Measurements from ENCODE around the gene TOP1.

Gene TOP1

DNA sequence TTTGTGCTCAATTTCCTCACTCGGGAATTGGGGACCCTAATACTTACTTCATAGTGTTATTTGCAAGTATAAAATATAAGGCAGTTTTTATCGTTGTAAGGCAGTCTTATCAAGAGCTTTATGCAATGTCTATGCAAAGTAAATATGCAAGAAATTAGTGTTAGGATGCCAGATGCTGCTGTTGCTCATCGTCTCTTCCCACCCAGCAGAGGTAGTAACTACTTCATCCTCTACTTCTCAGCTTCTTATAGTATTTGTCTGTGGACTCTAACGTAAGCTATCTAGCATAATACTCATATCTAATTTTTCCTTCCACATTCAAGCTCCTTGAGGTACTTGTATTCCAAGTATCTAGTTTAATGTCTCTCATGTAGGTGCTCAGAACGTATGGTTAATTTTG, 120.3 kb downstream of the TOP1 start:
- no peak for DNase-seq

DNA sequence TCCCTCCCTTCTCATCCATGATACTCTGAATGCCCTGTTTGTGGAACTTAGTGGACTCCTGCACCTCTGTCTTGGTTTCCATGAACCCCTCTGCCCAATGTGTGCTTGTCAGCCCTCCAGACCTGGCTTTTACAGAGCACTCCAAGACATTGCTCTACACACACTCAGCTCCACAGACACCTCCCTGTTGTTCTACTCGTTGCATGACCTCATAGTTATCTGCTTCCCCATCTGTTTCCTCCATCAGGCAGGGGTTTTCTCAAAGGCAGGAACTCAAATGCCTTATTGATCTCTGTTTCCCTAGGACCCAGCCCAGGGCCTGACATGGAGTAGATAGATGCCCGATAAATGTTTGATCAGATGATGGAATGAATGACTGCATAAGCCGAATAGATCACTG, 122.0 kb downstream of the TOP1 start:
- DNase-seq = no peak

DNA sequence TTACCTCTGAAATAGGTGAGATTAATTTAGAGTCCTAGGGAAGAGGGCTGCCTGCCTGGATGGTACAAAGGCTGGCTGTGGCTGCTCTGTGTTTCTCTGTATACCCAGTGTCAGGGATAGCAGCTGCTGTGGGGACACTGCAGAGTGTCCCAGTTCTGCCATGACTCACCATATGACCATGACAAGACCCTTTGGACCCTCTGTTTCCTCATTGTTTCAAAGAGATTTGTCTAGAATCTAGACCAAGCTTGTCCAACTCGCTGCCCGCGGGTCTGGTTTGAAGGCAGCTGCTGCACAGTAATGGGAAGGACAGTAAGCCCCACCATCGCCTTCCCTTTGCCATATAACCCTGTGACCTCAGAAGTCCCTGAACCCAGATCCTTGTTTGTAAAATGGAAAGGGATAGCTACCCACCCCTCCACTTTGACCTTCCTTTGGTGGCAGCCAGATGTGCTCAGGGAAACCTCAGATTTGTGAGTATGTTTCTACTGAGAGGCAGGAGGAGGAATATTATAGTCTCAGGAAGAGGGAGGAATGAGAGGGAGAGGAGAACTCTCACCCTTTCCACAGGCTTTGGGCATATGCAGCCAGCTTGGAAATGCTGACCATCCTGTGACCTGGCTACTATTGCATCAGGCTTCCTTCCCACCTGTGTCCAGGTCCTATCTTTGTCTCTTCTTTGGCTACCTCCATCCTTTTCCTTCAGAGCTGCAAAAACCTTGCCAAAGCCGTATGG, 122.7 kb downstream of the TOP1 start:
- no peak for DNase-seq

DNA sequence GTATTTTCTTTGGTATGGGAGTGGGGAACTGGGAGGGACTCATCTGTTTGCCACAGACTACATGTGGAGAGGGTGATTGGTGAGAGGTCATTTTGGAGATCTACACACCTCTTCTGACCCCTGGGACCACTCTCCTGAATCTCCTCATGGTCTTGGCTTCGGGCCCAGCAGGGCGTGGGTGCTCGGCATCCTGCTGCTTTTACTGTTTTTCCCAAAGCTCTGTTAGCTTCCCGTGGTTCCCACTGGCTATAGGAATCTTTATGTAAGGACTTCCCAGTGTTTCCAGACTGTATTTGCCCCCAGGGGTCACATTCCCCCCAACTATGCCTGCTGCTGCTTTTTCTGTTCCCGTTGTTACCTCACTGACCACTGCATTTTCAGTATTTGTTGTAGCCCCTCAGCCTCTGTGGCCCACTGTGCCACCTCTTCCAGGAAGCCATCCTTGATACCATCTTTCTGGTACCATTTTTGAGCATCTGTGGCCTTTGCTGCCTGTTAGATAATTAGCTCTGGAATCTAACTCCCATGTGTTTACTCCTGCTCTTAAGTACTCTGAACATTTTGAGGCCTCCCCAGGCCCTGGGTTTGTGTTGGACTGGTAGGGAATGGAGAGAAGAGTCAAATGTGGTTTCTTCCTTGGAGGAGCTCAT, 123.6 kb downstream of the TOP1 start:
- no peak for DNase-seq

DNA sequence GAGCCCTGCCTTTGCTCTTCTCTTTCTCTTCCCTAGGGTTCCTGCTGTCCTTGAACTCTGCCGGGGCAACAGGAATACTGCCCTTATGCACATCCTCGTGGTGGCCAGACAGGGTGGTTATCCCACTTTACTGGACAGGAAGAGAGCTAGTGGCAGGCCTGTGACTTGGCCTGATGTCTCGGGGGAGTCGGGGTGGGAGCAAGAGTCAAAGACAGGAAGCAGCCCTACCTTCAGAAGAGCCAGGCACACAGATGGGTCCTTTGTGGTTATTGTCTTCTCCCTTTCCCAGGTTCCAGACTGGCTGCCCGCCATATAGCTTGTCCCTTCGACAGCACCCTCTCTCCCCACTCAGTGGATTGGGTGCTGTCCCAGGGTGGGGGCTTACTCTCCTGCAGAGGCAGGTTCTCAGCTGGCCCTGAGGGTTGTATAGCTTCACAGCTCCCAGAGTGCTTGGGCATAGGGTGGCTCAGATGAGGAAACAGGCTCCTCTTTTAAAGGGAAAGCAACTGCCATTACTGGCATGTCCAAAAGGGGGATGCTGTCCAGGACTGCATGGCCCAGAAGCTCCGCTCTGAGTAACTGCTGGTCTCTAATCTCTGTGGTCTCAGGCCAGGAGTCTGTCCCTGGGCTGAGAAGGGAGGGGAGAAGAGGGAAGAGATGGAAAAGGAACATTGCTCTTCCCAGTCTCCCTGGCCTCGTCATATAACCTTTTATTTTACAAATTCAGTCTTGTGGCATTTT, 126.0 kb downstream of the TOP1 start:
- no peak for DNase-seq

DNA sequence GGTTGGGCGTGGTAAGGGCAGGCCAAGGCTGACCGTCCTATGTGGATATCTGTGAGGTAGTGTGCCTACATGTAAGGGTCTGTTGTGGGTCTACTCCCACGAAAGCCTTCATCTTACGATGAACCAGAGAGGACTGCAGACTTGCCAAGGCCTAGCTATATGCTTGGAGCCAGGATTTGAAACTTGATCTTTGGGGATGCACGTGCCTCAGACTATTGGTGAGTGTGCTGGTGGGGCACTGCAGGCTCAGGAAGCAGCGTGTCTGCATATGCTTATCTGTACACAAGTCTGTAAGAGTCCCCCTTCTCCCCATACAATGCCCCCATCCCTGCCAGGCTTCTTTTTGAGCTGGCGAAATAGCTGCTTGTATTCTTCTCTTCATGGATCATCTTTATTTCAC, 126.6 kb downstream of the TOP1 start:
- DNase-seq = no peak

DNA sequence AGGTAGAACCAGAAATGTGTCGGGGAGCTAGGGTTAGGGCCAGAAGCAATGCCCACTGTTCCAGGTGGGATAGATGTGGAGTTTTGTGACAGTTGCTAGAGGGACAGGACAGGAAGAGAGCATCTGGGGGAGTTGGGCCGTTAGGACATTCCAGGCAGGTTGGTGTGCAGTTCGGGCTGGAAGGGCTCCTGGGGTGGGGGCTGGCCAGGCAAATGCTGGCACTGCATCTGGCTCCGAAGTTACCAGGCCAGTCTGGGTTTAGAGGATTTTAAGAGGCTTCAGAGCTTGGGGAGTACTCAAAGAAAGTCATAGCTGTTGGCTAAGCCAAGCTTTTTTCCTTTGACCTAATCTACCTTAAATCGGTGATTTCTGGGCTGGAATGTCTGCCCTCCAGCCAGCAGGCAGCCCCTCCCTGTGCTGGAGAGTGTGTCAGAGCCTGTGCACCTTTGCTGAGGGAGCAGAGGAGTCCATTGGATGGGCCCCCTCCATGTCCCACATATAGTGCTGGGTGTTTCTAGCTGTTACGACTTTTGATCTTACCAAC, 129.5 kb downstream of the TOP1 start:
- no peak for DNase-seq

DNA sequence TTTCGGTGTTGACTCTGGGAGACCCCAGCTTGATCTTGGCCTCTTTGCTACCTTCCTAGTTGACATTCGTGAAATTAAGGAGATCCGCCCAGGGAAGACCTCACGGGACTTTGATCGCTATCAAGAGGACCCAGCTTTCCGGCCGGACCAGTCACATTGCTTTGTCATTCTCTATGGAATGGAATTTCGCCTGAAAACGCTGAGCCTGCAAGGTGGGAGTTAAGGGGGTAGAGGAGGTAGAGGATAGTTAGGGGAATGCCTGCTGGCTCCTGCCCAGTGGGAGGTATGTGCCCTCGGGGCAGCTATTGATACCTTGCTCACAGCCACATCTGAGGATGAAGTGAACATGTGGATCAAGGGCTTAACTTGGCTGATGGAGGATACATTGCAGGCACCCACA, 130.9 kb downstream of the TOP1 start:
- DNase-seq = no peak

DNA sequence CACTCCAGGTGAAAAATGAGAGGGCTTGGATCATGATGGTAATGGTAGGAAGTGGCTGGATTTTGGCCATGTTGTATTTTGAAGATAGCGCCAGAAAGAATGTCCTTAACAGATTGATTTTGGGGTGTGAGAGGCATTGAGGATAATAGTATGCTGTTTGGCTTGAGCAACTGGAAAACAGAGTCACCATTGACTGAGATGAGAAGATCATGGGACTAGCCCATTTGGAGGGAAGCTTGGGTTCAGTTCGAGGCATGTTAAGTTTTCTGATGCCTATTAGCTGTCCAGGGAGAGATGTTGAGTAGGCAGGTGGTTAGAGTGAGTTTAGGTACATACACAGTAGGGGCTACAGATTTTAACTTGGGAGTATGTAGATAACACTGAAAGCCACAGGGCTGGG, 132.1 kb downstream of the TOP1 start:
- no peak for DNase-seq

DNA sequence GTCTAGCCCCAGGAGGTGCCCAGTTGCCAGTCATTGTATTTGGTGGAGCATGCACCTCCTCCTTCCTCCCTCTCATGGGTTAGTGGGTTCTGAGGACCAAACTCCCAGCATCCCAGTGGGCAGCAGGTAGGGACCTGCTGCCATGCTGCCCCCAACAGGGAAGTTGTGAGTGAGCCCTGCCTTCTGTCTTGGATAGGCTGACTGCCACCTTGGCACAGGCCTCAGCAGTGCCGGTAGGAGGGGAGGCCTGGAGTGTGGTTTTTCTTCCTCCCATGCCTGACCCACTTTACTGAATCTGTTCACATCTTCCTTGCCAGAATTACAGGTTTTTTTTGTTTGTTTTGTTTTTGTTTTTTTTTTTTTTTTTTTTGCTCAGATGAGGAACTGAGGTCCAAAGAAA, 133.3 kb downstream of the TOP1 start:
- no peak for DNase-seq

DNA sequence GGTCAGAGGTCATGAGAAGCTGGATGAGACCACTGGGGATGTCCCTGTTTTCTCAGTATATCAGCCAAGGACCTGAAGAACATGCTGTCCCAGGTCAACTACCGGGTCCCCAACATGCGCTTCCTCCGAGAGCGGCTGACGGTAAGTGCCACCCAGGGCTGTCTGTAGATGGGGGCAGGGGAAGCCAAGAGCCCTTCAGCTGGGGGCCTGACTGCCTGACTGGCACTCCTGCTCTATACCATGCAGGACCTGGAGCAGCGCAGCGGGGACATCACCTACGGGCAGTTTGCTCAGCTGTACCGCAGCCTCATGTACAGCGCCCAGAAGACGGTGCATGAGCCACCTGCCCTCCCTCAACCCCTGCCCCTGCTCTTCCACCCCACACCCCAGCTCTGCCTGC, 133.8 kb downstream of the TOP1 start:
- DNase-seq = no peak

DNA sequence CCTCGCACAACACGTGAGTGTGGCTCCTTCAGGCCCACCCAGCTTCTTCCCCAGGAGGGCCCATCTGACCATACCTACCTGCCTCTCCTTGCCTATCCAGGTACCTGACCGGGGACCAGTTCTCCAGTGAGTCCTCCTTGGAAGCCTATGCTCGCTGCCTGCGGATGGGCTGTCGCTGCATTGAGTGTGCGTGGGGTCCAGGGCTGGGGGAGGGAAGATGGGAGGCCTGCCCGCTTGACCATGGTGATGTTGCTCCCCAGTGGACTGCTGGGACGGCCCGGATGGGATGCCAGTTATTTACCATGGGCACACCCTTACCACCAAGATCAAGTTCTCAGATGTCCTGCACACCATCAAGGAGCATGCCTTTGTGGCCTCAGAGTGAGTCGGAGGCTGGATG, 135.2 kb downstream of the TOP1 start:
- DNase-seq = no peak

DNA sequence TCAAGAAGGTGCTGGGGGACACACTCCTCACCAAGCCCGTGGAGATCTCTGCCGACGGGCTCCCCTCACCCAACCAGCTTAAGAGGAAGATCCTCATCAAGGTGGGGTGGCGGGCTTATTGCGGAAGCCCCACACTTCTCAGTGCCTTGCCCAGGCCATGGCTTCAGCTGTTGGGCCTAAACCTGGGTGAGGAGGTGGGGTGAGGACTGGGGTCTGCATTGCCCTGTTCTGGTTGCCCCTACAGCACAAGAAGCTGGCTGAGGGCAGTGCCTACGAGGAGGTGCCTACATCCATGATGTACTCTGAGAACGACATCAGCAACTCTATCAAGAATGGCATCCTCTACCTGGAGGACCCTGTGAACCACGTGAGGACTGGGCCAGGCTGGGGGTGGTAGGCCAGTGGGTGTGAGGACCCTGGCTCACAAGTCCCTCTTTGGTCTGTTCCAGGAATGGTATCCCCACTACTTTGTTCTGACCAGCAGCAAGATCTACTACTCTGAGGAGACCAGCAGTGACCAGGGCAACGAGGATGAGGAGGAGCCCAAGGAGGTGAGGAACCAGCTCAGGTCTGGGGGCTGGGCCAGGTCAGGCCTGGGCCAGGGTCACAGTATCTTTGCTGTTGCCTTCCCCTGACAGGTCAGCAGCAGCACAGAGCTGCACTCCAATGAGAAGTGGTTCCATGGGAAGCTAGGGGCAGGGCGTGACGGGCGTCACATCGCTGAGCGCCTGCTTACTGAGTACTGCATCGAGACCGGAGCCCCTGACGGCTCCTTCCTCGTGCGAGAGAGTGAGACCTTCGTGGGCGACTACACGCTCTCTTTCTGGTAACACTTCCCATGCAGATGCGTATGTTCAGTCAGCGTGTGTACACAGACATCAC, 136.6 kb downstream of the TOP1 start:
- DNase-seq = no peak

DNA sequence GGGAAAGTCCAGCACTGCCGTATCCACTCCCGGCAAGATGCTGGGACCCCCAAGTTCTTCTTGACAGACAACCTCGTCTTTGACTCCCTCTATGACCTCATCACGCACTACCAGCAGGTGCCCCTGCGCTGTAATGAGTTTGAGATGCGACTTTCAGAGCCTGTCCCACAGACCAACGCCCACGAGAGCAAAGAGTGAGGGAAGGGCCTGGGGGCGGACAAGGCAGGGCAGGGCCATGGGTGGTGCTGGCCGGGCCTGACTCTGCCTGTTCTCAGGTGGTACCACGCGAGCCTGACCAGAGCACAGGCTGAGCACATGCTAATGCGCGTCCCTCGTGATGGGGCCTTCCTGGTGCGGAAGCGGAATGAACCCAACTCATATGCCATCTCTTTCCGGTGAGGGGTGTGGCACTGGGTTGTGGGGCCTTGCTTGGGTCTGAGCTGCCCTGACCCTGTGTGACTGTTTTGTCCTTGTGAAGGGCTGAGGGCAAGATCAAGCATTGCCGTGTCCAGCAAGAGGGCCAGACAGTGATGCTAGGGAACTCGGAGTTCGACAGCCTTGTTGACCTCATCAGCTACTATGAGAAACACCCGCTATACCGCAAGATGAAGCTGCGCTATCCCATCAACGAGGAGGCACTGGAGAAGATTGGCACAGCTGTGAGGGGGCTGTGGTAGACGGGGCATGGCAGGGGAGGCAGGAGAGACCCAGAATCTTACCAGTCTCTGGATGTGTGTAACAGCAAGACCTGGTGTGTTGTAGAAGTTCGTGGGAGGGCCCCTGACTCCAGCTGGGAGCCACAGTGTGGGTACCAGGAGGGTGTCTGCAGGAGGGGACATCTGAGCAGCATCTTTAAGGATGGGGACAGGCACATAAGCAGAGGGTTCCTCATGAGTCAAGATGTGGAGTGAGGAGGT, 137.8 kb downstream of the TOP1 start:
- DNase-seq = no peak

DNA sequence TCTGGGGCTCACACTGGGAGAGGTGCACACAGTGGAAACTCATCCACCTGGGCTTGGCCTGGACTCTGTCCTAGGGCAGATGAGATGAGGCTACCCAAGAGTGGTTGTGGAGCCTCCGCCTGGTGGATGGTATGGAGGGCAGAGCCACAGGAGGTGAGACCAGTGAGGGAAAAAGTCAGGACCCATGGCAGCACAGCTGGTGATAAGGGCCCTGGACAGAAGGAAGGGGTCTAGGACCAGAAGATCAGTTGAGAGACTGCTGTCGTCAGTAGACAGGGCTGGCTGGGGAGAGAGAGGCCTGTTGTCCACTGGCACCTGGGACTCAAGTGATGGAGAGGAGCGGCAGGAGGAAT, 138.5 kb downstream of the TOP1 start:
- no peak for DNase-seq

DNA sequence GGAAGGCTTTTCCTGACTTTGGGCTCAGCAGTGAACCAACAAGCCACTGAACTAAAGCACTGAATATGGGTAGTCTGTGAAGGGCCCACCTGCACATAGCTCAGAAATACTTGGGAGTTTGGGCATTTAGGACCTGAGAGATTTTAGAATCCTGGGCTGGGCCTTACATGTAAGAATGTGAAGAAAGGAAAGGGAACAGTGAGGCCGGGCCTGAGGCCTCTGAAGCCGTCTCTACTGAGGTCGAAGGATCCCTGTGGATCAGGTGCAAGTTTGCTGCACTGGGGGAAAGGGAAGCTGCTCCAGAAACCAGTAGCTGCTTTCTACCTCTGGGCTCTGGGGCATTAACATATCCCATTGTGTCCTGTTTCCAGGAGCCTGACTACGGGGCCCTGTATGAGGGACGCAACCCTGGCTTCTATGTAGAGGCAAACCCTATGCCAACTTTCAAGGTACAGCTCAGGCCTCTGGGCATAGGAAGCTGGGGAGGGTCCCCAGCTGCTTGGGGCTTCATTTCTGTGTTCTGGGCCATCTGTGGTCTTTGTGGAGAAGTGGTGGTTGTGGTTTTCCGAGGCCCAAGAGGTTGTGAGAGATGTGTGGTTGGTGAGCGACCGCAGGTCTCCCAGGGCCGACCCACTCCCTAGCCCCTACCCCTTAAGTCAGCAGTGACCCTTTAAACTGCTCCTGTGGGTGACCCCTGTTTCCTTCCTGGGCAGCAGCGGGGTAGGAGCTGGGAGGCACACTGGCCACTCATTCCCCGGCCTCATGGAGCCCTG, 139.0 kb downstream of the TOP1 start:
- no peak for DNase-seq

DNA sequence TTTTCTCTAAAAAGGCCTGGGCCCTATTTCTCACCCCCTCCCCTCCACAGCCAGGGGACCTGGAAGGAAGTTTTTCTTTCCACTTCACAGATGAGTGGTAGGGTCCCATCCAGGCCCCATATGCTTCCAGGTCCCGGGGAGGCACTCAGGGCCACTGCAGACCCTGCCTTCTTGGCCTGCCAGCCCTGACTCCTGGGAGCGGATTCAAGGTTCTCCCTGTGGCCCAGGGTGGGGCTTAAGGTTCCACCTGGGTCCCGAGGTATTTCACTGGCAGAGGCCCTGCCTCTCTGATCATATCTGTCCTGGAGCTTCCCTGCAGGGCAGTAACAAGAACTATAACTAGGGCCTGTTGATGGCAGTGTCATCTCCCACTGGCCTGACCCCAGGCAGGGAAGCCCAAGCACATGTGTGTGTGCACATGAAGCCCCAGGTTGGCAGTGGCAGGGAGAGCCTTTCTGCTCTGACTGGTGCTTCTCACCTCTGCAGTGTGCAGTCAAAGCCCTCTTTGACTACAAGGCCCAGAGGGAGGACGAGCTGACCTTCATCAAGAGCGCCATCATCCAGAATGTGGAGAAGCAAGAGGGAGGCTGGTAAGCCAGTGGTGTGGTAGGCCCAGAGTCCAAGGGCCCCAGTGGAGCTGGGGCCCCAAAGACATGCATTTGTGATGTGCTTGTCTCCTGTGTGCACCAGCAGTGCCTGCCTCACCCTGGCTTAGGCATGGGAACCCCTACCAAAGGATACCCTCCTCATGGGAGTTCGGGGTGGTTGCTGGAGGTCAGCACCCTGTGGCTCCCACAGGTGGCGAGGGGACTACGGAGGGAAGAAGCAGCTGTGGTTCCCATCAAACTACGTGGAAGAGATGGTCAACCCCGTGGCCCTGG, 139.9 kb downstream of the TOP1 start:
- DNase-seq = no peak

DNA sequence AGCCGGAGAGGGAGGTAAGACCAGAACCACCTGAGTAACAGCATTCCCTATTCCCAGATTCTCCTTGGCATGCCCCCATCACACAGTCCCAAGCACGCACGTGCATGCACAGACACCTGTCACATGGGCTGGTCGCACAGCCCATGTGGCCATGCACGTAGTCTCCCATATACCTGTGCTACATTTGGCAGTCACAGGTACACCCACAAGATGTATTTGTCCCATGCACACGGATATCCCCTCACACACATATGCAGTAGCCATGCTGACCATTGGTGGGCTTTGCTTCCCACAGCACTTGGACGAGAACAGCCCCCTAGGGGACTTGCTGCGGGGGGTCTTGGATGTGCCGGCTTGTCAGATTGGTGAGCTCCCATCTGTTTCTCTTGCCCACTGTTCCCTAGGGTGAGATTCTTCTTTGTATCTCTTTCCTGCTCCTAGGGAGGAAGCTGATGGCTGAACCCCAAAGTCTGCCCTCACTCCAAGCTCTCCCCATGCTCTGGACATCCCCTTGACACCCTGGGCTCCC, 140.6 kb downstream of the TOP1 start:
- no peak for DNase-seq

DNA sequence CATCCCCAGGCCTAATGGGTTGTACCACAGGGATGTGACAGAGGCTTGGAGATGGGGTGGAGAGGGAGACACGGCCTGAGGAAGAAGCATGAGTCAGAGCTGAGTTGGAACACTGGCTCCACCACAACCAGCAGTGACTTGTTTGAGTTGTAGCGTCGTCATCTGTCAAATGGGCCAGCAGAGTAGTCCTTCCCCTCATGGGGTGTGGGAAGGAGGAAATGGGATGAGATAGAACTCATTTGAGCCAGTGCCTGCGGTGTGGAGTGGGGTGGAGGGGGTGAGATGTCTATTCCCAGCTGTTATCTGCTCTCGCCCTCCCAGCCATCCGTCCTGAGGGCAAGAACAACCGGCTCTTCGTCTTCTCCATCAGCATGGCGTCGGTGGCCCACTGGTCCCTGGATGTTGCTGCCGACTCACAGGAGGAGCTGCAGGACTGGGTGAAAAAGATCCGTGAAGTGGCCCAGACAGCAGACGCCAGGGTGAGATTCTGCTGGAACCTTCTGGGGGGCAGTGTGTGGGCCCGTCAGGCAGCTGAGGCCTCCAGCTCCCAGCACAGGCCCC, 141.2 kb downstream of the TOP1 start:
- DNase-seq = no peak

Data from NCI-H2227 treated with DMSO at 0.1 percent for 48 hours (cell line).